Stimulated activated CD4-positive, alpha-beta T cell treated with anti-CD3 and anti-CD28 coated beads, Interleukin-15, amount 100 ng/mL, for 48 hours (primary cell): ENCODE results near the gene DHFR2.
"Not testable (repeated sequence)": the region's sequence is repeated elsewhere in the genome, so short reads cannot be mapped to it uniquely, and the experiment has no call there.

Experiments
- DNase-seq, 2 donors: peaks; one replicate each; pipeline ENCODE4 v3.0.0-alpha.2; 2020; ENCODE audit warnings: low read depth in 2 of 2

DHFR2 gene

DNA sequence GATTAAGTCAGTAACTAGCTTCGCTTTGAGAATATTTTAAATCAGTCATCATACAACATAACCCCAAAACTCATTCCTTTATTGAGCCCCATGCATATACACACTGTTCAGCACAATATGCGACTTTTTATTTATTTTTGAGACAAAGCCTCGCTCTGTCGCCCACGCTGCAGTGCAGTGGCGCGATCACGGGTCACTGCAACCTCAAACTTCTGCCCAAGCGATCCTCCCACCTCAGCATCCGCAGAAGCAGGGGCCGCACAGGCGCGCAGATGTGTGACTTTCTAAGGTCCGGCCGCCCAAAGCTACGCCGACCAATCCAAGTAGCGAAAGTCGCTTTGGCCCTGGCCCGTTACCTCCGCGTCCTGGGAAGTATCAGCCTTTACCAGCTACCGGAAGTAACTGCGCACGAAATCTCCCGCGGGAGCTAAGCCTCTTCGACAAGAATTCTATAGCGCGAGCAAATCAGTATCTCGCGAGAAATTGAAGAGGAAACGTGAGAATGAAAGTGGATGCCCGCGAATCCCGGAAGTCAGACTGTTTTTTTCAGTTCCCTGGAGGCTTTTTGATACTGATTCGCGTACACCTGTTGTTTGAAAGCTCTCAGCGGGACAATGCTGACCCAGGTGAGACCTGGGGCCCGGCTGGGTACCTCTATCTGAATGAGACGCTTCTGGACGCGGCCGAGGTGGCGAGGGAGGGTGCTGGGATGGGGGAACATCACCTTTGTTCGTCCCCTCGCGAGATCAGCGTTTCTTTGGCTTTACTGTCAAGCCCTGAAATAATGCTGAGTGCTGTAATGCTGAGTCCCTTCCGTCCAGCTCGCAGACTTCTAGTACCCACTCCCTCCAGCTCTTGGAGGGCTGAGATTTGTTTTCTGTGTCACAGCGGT, at the start of gene DHFR2, which contains the start of gene NSUN3:
Gene DHFR2 (minus strand): TSS at position 404 of the 892 bp plus-strand sequence. CDS start 1,405 bp downstream, outside the sequence.
Gene NSUN3 (plus strand): TSS at position 549 of the 892 bp plus-strand sequence. CDS start 66 bp downstream, at position 615.
- peak; percentile 70 to 72 for DNase-seq

DNA sequence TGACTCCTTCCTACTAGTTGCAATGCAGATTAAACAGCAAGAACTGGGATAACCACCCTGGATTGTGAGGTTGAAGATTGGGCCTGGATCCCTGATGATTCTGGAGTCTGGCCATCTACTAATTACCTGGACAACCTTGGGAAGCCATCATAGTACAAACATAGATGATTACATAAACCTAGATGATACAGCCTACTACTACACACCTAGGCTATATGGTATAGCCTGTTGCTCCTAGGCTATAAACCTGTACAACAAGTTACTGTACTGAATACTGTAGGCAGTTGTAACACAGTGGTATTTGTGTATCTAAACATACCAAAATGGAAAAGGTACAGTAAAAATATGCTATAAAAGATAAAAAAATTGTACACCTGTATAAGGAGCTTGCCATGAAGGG, 48.1 kb upstream of the DHFR2 start:
- no peak for DNase-seq

DNA sequence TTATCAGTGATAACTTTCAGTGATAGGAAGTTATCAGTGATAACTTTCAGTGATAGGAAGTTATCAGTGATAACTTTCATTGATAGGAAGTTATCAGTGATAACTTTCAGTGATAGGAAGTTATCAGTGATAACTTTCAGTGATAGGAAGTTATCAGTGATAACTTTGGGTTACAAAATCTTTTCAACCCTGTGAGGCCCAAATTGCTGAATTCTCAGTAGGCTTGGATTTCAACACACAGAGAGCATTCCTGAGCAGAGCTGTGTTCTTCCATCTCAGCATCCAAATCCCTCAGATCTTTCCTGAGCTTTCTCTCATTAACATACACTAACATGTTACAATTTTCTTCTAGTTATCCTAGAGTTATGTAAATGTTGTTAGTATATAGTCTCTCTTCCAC, 47.5 kb upstream of the DHFR2 start:
- DNase-seq: not testable (repeated sequence)

DNA sequence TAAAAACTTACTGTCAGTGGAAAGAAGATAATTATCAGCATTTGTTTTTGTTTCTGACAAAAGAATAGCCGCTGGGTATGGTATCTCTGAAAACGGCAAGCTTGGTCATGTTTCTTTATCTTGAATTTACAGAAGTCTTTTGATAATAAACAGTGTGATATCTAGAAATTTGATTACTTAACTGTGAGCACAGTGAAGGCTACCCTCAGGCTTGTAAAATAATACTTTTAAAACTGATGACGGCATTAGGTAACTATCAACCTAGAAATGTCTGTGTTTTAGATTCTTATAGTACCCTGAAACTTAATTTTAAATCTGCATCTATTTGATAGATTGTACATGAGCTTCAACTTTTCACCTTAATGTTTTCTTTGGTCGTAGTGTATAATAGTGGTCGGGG, 43.6 kb upstream of the DHFR2 start:
- DNase-seq: no peak

DNA sequence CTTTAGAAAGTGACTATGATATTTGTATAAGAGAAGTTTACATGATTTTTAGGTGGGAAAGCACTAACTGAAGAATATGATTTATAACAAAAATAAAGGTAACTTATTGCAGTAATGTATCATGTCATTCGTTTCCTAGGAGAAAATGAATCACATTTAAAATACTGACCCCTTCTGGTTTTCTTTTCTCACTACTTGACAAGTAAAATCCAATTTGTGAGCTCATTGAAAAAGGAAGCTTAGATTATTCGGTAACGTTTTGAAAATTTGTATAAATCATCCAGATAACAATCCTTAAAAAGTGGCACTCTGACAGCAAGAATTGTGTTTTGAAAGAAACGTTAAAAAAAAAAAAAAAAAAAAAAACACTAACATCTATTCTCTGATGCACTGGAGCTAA, 39.1 kb upstream of the DHFR2 start:
- no peak for DNase-seq

DNA sequence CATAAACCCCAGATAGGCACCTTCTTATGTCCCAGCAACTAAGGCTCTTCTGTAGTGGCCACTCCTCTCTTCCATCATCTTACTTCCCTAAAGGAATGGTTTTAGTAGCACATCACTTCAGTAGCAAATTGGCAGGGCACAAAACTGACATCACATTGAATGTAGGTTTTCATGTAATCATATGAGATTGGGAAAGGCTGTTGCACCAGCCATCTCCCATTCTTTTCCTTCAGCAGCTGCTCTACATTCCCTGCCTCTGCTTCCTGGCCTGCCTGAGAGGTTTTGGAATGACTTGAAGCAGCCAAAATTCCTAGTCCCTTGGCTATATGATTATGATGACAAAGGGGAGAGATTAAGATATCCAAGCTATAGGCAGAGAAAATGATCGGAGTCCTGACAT, 36.6 kb upstream of the DHFR2 start:
- no peak for DNase-seq

DNA sequence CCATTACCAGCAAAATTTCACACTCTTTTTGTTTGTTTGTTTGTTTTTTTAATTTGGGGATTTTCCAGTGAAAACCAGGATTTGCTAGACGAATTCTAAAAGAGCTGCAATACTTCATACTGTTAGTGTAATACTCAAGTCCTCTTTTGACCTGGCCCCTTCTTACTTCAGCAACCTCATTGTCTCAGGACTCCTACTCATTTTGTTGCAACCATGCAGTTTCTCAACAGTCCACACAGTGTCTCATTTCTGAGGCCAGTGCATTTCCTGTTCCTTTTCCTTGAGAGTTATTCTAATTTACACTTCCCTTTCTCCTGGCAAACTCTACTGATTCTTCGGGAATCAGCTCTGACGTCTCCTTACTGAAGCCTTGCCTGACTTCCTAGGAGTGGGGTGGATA, 35.7 kb upstream of the DHFR2 start:
- no peak for DNase-seq

DNA sequence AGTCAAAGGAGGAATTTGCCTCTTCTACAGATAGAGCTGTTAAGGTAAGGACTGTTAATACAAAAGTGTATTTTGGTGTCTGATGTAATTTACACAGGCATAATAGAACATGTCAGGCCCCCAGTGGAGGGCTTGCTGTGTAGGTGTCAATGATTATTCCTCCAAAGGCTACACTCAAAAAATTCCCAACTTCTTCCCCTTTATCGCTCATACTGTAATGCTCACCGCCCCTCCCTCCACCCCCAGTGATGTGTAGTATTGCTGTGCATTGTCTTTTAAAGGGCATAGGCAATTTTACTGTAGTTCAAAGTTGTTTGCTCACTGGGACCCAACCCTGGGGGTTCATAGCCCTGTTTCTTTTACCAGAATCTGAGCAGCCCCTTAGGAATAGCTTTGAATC, 32.4 kb upstream of the DHFR2 start:
- no peak for DNase-seq

DNA sequence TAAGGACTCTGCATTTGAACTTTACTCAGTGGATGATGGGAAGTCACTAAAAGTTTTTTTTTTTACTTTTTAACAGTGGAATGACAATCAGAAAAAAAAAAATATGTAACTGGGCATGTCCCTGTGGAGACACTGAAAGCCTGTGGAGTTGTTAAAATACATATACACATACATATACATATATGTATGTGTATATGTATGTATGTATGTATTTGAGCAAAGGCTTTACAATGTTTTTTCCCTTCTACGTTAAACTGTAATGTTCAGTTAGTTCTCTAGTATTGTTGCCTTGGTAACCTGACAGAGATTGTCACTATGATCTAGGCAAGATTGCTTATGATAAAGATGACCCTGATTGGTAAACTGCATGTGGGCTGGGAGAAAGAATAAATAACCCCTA, 30.4 kb upstream of the DHFR2 start:
- DNase-seq: no peak

DNA sequence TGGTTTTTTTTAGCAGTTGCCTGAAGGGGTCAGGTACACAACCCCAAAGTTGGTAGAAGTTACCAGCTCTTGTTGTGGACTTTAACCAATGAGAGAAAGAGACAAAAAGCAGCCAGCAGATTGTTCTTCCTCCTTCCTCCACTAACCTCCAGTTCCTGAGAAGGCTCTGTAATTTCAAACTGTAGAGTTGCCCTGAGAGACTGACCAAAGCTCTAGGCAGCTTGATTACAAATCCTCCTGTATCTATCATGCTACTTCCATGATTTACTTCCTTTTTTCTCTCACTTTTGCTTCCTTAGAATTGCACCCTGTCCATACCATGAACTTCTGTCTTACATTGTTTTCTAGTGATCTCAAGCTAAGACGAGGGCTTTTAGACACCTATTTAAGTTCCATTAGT, 29.4 kb upstream of the DHFR2 start:
- DNase-seq: no peak

DNA sequence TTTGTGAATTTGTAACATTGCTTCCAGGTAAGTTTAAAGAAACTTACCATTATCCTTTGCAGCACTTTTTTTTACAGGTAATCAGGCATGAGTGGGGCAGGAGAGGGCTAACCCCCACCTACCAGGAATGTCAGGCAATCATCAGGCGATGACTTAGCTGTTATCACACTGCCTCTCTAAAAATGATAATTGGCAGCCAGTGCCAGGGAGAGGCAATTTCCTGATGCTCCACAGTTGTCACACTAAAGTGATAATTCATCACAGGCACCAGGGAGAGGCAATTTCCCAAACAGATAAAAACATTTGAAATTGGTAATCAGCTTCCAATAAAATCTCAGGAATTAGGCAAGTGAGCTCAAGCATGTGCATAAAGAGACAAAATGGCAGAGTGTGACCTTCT, 26.4 kb upstream of the DHFR2 start:
- DNase-seq: no peak

DNA sequence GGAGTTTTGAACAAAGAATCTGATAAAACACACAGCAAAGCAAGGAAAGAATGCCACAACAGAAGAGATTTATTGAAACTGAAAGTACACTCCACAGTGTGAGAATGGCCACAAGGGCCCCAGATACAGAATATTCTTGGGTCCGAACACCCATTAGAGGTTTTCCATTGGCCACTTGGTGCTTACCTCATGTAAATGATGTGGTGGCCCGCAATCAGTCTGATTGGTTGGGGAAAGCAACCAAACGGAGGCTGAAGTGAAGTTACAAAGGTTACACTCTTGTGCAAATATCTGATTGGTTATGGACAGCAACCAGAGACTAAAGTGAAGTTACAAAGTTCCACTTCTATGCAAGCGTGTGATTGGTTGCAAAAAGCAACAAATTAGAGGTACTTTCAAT, 20.5 kb upstream of the DHFR2 start:
- DNase-seq: no peak

DNA sequence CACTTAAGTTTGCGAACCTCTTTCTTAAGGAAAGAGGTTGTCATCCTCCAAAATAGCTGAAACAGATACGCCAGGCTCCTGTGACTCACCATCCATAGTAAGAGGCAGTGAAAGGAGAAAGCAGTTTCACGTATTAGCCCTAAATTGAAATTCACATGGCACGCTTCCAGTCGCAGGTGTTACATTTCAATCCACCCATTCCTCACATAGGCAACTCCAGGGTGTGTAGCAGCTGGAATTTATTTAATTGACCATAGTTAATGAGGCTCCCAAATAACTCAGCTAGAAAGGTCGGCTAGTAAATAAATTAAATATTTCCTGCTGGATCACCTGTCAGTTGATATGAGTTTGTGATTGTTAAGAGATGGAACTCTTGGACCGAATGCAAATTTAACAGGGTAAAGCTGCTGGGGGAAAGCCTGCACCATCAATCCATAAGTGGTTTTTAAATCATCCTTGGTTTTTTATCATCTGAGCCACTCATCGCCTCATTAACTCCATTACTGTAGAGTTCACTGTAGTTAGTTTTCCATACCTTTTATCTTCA, 19.7 kb upstream of the DHFR2 start:
- DNase-seq: no peak

DNA sequence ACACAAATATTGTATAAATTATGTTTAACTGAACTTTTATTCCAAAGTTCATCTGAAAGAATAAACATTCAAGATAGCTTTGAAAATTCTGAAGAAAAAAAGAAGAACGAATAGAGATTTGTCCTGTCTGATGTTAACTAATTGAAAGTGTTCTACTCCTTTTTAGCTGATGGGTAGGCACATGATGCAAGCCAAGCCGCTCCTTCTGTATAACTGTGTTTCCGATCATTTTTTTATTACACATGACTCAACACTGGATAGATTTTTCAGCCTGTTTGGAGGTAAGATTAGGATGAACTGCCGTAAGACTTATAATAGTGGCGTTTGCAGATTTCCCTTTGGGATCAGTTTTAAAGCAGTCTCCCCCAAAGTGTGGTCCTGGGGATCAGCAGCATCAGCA, 19.2 kb upstream of the DHFR2 start:
- DNase-seq: no peak

DNA sequence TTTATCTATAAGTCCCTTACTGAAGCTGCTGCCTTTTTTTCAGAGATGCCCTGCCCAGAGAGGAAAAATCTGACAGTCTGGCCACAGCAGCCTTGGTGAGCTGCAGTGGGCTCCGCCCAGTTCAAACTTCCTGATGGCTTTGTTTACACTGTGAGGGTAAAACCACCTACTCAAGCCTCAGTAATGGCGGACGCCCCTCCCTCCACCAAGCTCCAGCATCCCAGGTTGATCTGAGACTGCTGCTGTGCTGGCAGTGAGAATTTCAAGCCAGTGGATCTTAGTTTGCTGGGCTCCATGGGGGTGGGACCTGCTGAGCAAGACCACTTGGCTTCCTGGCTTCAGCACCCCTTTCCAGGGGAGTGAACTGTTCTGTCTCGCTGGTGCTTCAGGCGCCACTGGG, 17.8 kb upstream of the DHFR2 start:
- DNase-seq: not testable (repeated sequence)

DNA sequence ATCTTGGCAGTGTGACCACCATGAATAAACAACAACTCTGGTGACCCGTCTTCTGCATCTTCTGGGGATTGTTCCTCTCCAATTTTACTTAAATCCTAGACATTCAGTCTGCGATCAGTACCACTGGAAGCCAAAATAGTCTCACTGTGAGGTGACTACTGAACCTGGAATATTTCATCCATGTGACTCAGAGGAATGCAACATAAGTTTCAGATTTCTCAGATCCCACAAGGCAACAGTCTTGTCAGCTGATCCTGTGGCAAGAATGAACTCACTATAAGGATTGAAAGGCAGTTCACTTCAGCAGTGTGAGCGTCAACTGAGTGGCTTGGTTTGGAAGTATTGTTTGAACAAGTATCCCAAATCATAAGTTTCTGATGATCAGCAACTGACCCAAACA, 13.3 kb upstream of the DHFR2 start:
- no peak for DNase-seq

DNA sequence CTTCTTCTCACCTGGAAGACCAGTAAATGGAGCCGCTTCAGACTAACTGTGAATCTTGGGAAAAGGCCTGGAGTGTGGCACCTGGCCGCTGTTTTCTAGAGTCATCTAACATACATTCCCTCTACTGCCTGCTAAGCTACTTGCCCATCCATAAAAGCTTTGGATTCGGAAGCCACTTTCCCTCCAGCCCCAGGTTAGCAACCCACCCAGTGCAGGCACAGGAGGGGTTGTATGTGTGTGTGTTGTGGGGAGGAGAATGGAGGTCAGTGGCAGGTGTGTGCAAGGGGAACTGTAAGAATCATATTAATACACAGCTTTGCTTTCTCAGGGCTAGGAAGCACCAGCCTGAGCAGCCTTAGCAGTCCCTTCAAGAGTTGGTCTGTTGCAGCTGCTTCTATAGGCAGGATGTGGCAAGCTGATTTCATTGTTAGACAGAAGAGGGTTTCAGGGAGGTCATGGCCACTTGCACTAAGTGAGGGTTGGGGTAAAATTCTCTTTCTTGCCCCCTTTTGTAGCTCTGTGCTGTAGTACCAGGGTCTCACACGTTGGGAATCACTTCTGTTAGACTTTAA, 9.1 kb upstream of the DHFR2 start:
- no peak for DNase-seq

DNA sequence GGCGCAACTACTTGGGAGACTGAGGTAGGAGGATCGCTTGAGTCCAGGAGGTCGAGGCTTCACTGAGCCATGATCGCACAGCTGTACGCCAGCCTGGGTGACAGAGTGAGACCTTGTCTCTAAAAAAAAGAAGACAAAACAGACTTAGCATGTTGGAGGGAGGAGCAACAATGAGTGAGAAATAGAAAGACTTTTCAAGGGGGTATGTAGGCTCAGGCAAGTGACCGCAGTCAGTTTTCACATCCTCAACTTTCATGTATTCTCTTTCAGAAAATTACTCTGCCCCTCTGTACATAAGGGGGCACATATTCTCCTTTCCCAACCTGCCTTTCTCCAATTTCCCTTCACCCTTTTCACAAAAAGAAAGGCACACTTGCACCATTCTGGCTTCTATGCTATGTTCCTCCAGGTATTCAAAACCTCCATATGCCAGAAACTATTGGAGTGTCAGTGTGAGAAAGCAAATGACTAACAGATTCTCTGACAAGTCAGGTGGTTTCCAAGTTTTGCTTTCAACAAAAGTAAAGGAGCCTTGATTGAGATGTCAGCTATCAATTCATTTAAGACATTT, 7.7 kb upstream of the DHFR2 start:
- DNase-seq: no peak

DNA sequence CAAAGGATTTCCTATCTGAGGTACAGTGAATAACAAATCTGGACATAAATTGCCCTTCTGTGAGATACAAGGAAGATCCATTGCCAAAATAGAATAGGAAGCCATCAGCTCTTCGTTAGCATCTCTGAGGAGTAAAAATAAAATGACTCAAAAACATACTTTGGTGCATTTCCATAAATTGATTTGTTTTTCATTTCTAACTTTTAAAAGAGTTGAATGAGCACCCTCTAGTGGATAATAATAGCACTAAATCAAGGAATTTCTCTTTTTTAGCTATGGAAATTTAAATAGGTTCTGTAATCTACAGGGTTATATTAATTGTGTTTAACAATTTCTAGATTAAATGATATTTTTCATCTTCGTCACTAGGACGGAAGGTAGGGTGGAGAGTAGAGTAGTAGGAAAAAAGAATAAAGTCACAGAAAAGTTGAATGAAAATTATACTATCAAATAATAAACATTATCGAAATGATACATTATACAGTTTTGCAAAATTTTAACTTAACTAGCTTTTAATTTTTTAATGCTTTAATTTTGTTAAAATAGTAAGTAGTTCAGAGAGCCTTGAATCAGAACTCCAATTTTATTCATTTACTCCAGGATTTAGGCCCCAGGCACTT, 6.6 kb upstream of the DHFR2 start:
- DNase-seq: no peak

DNA sequence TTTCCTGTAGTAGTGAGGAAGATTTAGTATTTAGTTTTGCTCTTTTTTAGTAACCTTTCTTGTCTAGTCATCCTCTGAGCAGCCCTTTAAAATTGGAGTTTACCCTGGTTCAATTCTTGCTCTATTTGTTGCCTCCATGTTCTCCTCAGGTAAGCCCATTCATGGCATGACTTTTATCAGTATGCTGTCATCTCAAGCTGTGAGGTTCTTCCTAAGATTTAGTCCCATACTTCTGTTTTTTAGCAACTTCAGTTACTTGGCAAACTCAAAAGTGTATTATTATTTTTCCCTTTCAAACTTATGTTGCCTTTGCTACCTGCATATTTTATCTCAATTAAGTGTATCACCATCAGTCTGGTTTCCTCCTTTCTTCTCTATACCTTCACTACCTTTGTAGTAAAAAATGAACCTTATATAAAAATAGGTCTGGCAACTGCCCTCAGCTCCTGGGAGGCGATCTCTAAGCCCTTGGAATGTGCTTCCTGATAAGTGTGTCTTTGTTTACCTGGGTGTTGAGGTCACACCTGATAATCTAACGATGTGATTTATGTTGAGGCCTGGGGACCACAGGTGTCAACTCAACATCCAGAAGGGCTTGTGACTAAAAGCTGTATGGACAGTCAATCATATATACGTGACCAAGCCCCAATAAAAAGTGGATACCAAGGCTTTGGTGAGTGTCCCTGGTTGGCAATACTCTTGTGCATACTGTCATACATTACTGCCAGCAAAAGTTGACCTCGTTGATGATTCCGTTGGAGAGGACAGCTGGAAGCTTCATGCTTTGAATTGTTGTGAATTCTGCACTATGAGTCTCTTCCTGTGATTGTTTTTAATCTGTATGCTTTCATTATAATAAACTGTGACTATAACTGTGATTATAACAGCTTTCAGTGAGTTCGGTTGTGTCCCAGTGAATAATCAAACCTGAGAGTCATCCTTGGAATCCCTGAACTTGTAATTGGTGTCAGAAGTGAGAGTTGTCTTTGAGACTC, 4.1 kb upstream of the DHFR2 start:
- no peak for DNase-seq
